Transverse colon (tissue), 4 donors: ENCODE measurements around the gene ARRB2.

Experiments used
- EP300 ChIP-seq: sonication (generic); formaldehyde crosslinking; IDR thresholded peaks from one replicate; pipeline ENCODE4 v1.6.1; 2017; ENCODE audit warnings: antibody characterized with exemption, low read depth
- POLR2AphosphoS5 ChIP-seq, 3 donors: sonication (generic); formaldehyde crosslinking; IDR thresholded peaks; one replicate each; pipeline ENCODE4 v1.6.1; 2016; ENCODE audit warnings: antibody characterized with exemption in 3 of 3
- TF ChIP-seq, protein P1 (sequence below), 5 experiments: fragments of 200-600 bp in 3 of 5; fragments of 450-650 bp in 2 of 5; sonication (generic) in 3 of 5; IDR thresholded peaks; 1 replicate in 2 of 5; 2 replicates in 3 of 5; pipeline ENCODE4 v1.5.1; 2016 to 2017; ENCODE audit warnings: antibody characterized with exemption in 5 of 5, inconsistent platforms in 3 of 5, mild to moderate bottlenecking in 2 of 5, moderate library complexity in 1 of 5

DNA sequence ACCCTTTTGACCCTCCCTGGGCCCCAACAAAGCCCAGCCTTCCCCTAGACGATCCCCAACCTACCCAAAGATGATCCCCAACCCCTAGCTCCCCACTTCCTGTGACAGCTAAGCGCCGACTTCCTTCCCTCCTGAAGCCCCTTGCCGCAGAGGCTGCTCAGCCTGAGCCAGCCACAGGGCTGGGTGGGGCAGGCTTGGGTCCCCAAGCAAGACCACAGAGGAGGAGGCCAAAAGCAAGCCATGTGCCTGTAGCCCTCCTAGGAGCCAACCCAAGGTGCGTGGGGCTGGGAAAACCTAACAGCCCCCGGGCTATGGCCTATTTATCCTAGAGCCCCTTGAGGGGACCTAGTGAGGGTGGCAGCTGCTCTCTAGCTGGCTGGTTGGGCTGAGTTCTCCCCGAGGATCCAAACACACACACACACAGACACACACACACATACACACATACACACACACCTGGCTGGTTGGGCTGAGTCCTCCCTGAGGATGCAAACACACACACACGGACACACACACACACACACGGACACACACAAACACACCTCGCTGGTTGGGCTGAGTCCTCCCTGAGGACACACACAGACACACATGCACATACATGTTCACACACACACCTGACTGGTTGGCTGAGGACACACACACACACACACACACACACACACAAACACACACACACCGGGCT lies 4.8 kb downstream of the ARRB2 start:
- no peak for TF ChIP-seq POLR2AphosphoS5 (IDR thresholded peaks at IDR 0.05)
- no peak for TF ChIP-seq EP300
- TF ChIP-seq, protein P1, sequence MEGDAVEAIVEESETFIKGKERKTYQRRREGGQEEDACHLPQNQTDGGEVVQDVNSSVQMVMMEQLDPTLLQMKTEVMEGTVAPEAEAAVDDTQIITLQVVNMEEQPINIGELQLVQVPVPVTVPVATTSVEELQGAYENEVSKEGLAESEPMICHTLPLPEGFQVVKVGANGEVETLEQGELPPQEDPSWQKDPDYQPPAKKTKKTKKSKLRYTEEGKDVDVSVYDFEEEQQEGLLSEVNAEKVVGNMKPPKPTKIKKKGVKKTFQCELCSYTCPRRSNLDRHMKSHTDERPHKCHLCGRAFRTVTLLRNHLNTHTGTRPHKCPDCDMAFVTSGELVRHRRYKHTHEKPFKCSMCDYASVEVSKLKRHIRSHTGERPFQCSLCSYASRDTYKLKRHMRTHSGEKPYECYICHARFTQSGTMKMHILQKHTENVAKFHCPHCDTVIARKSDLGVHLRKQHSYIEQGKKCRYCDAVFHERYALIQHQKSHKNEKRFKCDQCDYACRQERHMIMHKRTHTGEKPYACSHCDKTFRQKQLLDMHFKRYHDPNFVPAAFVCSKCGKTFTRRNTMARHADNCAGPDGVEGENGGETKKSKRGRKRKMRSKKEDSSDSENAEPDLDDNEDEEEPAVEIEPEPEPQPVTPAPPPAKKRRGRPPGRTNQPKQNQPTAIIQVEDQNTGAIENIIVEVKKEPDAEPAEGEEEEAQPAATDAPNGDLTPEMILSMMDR (IDR thresholded peaks at IDR 0.05) = no peak
